Measurements from ENCODE around the gene ILF2. TPM values are rescaled to one million over a fixed set of nuclear protein-coding genes. Genes with fewer than 3 reads are reported as not detected.
A peak's percentile ranks its signal among the peaks of the same experiment; 100 is the strongest.

ILF2 gene
- total and polyA plus RNA-seq, 2 of the 13 experiments (the other 11 are each of a cell fraction or from before 2014, with no cell fraction given) = 292 to 366 TPM

GRCh38 chr1:153677718-153678518, 7.1 kb upstream of the ILF2 start (continued):
- TF ChIP-seq PRDM10 (CRISPR knock-in tag; IDR thresholded peaks at IDR 0.05; ENCODE audit: low read depth) (no peak), PLSCR1 (CRISPR knock-in tag; IDR thresholded peaks at IDR 0.05; ENCODE audit: borderline replicate concordance) (no peak), ZNF501 (CRISPR knock-in tag; IDR thresholded peaks at IDR 0.05) (peak; percentile 26; the same call in 1 of the 2 replicates), PAWR (CRISPR knock-in tag; IDR thresholded peaks at IDR 0.05; ENCODE audit: borderline replicate concordance) (no peak), CHD2 (IDR thresholded peaks at IDR 0.05; ENCODE audit: low read depth, low read length) (no peak), LCORL (IDR thresholded peaks at IDR 0.05) (no peak), LCORL (CRISPR knock-in tag; IDR thresholded peaks at IDR 0.05) (peak; percentile 29; the same call in 1 of the 2 replicates), KLF11 (CRISPR knock-in tag; IDR thresholded peaks at IDR 0.05) (no peak), RBAK (CRISPR knock-in tag; IDR thresholded peaks at IDR 0.05) (no peak), ZNF777 (CRISPR knock-in tag; IDR thresholded peaks at IDR 0.05) (peak; percentile 18; the same call in 1 of the 2 replicates), BORCS8-MEF2B (CRISPR knock-in tag; IDR thresholded peaks at IDR 0.05) (no peak), ZKSCAN1 (IDR thresholded peaks at IDR 0.05; ENCODE audit: low read length) (0 out of 2 replicates have a peak, but pooled peaks have one; percentile 27), ARHGAP35 (CRISPR knock-in tag; IDR thresholded peaks at IDR 0.05; ENCODE audit: borderline replicate concordance) (no peak), RAD21 (CRISPR knock-in tag; IDR thresholded peaks at IDR 0.05) (peak; percentile 88)
- TF ChIP-seq, protein P1, sequence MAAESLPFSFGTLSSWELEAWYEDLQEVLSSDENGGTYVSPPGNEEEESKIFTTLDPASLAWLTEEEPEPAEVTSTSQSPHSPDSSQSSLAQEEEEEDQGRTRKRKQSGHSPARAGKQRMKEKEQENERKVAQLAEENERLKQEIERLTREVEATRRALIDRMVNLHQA (CRISPR knock-in tag; IDR thresholded peaks at IDR 0.05) = no peak
- TF ChIP-seq, protein P2, sequence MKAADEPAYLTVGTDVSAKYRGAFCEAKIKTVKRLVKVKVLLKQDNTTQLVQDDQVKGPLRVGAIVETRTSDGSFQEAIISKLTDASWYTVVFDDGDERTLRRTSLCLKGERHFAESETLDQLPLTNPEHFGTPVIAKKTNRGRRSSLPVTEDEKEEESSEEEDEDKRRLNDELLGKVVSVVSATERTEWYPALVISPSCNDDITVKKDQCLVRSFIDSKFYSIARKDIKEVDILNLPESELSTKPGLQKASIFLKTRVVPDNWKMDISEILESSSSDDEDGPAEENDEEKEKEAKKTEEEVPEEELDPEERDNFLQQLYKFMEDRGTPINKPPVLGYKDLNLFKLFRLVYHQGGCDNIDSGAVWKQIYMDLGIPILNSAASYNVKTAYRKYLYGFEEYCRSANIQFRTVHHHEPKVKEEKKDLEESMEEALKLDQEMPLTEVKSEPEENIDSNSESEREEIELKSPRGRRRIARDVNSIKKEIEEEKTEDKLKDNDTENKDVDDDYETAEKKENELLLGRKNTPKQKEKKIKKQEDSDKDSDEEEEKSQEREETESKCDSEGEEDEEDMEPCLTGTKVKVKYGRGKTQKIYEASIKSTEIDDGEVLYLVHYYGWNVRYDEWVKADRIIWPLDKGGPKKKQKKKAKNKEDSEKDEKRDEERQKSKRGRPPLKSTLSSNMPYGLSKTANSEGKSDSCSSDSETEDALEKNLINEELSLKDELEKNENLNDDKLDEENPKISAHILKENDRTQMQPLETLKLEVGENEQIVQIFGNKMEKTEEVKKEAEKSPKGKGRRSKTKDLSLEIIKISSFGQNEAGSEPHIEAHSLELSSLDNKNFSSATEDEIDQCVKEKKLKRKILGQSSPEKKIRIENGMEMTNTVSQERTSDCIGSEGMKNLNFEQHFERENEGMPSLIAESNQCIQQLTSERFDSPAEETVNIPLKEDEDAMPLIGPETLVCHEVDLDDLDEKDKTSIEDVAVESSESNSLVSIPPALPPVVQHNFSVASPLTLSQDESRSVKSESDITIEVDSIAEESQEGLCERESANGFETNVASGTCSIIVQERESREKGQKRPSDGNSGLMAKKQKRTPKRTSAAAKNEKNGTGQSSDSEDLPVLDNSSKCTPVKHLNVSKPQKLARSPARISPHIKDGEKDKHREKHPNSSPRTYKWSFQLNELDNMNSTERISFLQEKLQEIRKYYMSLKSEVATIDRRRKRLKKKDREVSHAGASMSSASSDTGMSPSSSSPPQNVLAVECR (CRISPR knock-in tag; IDR thresholded peaks at IDR 0.05; ENCODE audit: borderline replicate concordance) = no peak
- TF ChIP-seq, protein P3, sequence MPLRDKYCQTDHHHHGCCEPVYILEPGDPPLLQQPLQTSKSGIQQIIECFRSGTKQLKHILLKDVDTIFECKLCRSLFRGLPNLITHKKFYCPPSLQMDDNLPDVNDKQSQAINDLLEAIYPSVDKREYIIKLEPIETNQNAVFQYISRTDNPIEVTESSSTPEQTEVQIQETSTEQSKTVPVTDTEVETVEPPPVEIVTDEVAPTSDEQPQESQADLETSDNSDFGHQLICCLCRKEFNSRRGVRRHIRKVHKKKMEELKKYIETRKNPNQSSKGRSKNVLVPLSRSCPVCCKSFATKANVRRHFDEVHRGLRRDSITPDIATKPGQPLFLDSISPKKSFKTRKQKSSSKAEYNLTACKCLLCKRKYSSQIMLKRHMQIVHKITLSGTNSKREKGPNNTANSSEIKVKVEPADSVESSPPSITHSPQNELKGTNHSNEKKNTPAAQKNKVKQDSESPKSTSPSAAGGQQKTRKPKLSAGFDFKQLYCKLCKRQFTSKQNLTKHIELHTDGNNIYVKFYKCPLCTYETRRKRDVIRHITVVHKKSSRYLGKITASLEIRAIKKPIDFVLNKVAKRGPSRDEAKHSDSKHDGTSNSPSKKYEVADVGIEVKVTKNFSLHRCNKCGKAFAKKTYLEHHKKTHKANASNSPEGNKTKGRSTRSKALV (CRISPR knock-in tag; IDR thresholded peaks at IDR 0.05) = peak; percentile 90
